ENCODE measurements around the gene TMPRSS2.

Gene TMPRSS2

DNA sequence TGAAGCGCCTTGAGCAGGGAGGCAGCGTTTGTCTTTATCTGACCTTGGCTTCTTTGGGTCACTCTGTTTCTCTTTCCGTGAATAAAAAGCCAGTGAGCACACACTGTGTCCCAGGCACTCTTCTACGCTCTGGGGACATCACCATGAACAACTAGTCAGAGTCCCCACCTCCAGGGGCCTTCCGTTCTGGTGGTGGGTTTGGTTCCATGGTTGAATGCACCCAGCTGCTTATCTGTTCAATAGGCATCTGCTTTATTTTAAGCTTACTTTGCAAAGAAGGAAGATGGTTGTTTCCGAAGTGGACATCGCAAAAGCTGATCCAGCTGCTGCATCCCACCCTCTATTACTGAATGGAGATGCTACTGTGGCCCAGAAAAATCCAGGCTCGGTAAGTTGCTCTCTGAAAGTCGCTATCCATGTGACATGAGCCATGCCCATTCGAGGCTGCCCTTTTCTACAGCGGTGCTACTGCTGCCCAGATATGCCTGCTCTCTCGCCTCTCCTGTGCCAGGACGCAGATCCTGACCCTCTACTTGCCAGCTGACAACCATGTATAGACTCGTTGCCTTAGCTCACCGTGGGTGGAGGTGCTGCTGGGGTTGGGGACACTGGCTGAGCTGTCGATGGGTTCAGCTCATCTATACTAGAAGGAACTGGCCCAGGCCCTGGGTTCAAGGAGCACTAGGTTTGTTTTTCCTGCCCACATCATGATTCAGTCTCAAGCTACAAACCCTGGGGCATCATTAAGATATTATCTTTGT lies 76.0 kb downstream of the TMPRSS2 start:
- ChIA-PET POLR2A (no interaction called here), CTCF (no interaction called here)
- Histone ChIP-seq H3K36me3 (ENCODE audit: control insufficient read depth in 2 of 2, insufficient read depth in 1 of 2, low read length in 2 of 2) (peaks cover 0 to 6% of the 10 kb centered on the region in 2 experiments; a peak in 1 of 3 replicates), H3K27ac (ENCODE audit: extremely low read depth, low read depth, low read length) (no peak overlapping the region), H3K9me3 (ENCODE audit: control insufficient read depth, insufficient read depth, low read depth, low read length) (no peaks in the 10 kb centered on the region), H3K4me3 (ENCODE audit: low read depth, low read length) (no peak overlapping the region), H3K4me1 (ENCODE audit: control insufficient read depth, insufficient read depth, low read length) (no peaks in the 10 kb centered on the region)
- TF ChIP-seq, protein P1, sequence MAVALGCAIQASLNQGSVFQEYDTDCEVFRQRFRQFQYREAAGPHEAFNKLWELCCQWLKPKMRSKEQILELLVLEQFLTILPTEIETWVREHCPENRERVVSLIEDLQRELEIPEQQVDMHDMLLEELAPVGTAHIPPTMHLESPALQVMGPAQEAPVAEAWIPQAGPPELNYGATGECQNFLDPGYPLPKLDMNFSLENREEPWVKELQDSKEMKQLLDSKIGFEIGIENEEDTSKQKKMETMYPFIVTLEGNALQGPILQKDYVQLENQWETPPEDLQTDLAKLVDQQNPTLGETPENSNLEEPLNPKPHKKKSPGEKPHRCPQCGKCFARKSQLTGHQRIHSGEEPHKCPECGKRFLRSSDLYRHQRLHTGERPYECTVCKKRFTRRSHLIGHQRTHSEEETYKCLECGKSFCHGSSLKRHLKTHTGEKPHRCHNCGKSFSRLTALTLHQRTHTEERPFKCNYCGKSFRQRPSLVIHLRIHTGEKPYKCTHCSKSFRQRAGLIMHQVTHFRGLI (tag by site-specific recombination; IDR thresholded peaks at IDR 0.05), result no peak
- TF ChIP-seq, protein P2, sequence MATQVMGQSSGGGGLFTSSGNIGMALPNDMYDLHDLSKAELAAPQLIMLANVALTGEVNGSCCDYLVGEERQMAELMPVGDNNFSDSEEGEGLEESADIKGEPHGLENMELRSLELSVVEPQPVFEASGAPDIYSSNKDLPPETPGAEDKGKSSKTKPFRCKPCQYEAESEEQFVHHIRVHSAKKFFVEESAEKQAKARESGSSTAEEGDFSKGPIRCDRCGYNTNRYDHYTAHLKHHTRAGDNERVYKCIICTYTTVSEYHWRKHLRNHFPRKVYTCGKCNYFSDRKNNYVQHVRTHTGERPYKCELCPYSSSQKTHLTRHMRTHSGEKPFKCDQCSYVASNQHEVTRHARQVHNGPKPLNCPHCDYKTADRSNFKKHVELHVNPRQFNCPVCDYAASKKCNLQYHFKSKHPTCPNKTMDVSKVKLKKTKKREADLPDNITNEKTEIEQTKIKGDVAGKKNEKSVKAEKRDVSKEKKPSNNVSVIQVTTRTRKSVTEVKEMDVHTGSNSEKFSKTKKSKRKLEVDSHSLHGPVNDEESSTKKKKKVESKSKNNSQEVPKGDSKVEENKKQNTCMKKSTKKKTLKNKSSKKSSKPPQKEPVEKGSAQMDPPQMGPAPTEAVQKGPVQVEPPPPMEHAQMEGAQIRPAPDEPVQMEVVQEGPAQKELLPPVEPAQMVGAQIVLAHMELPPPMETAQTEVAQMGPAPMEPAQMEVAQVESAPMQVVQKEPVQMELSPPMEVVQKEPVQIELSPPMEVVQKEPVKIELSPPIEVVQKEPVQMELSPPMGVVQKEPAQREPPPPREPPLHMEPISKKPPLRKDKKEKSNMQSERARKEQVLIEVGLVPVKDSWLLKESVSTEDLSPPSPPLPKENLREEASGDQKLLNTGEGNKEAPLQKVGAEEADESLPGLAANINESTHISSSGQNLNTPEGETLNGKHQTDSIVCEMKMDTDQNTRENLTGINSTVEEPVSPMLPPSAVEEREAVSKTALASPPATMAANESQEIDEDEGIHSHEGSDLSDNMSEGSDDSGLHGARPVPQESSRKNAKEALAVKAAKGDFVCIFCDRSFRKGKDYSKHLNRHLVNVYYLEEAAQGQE (tag by site-specific recombination; IDR thresholded peaks at IDR 0.05), result no peak
- TF ChIP-seq, protein P3, sequence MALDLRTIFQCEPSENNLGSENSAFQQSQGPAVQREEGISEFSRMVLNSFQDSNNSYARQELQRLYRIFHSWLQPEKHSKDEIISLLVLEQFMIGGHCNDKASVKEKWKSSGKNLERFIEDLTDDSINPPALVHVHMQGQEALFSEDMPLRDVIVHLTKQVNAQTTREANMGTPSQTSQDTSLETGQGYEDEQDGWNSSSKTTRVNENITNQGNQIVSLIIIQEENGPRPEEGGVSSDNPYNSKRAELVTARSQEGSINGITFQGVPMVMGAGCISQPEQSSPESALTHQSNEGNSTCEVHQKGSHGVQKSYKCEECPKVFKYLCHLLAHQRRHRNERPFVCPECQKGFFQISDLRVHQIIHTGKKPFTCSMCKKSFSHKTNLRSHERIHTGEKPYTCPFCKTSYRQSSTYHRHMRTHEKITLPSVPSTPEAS (tag by site-specific recombination; IDR thresholded peaks at IDR 0.05), result no peak
- no peak for TF ChIP-seq ZNF426 (tag by site-specific recombination; IDR thresholded peaks at IDR 0.05)
- no peak for TF ChIP-seq ZNF248 (tag by site-specific recombination; IDR thresholded peaks at IDR 0.05)
- TF ChIP-seq OVOL3 (tag by site-specific recombination; IDR thresholded peaks at IDR 0.05), result no peak
- TF ChIP-seq, protein P4, sequence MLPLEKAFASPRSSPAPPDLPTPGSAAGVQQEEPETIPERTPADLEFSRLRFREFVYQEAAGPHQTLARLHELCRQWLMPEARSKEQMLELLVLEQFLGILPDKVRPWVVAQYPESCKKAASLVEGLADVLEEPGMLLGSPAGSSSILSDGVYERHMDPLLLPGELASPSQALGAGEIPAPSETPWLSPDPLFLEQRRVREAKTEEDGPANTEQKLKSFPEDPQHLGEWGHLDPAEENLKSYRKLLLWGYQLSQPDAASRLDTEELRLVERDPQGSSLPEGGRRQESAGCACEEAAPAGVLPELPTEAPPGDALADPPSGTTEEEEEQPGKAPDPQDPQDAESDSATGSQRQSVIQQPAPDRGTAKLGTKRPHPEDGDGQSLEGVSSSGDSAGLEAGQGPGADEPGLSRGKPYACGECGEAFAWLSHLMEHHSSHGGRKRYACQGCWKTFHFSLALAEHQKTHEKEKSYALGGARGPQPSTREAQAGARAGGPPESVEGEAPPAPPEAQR (tag by site-specific recombination; IDR thresholded peaks at IDR 0.05), result no peak
- TF ChIP-seq ZNF670 (tag by site-specific recombination; IDR thresholded peaks at IDR 0.05; ENCODE audit: low read depth), result no peak

DNA sequence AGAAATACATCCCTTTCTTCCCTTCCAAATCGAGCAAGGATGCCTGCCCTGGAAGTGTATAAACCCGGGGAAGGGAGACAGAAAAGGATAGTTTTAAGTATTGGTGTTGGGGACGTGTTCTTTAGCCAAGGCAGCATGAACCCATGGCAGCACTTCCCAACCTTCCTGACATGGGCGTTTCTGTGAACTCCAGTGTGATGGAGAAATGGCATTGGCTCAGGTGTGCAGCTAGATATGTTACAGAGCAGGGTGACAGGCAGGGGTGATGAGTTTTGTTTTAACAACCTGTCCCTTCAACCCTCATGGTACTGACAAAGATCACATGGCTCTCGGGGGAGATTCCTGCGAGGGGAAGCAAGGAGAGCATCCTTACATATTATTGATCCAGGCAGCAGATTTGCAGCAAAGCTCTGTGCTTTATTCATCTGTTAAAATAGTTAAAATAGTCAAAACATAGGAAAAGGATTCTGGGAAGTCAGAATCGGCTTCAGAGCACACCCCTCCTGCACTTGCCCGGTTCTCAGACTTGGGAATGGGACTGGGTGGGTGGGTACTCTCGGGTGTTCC lies 78.0 kb downstream of the TMPRSS2 start:
- no peak for TF ChIP-seq ZNF707 (tag by site-specific recombination; IDR thresholded peaks at IDR 0.05)
- TF ChIP-seq ZFP37 (tag by site-specific recombination; IDR thresholded peaks at IDR 0.05), result no peak
- TF ChIP-seq, protein P5, sequence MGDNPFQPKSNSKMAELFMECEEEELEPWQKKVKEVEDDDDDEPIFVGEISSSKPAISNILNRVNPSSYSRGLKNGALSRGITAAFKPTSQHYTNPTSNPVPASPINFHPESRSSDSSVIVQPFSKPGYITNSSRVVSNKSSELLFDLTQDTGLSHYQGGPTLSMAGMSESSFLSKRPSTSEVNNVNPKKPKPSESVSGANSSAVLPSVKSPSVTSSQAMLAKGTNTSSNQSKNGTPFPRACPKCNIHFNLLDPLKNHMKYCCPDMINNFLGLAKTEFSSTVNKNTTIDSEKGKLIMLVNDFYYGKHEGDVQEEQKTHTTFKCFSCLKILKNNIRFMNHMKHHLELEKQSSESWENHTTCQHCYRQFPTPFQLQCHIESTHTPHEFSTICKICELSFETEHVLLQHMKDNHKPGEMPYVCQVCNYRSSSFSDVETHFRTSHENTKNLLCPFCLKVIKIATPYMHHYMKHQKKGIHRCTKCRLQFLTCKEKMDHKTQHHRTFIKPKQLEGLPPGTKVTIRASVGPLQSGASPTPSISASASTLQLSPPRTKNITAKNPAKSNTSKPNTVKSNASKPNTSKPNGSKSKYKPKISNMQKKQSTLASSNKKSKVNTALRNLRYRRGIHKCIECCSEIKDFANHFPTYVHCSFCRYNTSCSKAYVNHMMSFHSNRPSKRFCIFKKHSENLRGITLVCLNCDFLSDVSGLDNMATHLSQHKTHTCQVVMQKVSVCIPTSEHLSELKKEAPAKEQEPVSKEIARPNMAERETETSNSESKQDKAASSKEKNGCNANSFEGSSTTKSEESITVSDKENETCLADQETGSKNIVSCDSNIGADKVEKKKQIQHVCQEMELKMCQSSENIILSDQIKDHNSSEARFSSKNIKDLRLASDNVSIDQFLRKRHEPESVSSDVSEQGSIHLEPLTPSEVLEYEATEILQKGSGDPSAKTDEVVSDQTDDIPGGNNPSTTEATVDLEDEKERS (tag by site-specific recombination; IDR thresholded peaks at IDR 0.05), result no peak
- no peak for TF ChIP-seq ZNF76 (tag by site-specific recombination; IDR thresholded peaks at IDR 0.05; ENCODE audit: borderline replicate concordance, low read depth)
- TF ChIP-seq ZNF701 (tag by site-specific recombination; IDR thresholded peaks at IDR 0.05), result no peak
- TF ChIP-seq, protein P6, sequence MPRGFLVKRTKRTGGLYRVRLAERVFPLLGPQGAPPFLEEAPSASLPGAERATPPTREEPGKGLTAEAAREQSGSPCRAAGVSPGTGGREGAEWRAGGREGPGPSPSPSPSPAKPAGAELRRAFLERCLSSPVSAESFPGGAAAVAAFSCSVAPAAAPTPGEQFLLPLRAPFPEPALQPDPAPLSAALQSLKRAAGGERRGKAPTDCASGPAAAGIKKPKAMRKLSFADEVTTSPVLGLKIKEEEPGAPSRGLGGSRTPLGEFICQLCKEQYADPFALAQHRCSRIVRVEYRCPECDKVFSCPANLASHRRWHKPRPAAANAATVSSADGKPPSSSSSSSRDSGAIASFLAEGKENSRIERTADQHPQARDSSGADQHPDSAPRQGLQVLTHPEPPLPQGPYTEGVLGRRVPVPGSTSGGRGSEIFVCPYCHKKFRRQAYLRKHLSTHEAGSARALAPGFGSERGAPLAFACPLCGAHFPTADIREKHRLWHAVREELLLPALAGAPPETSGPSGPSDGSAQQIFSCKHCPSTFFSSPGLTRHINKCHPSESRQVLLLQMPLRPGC (tag by site-specific recombination; IDR thresholded peaks at IDR 0.05), result no peak
- TF ChIP-seq ZNF112 (tag by site-specific recombination; IDR thresholded peaks at IDR 0.05), result no peak
- no peaks in the 10 kb centered on the region for H3K9me3 ChIP-seq (ENCODE audit: control insufficient read depth, insufficient read depth, low read depth, low read length)
- H3K27ac ChIP-seq (ENCODE audit: extremely low read depth, low read depth, low read length), result no peak overlapping the region
- no peaks in the 10 kb centered on the region for H3K36me3 ChIP-seq (ENCODE audit: control insufficient read depth in 2 of 2, insufficient read depth in 1 of 2, low read length in 2 of 2)
- H3K4me1 ChIP-seq (ENCODE audit: control insufficient read depth, insufficient read depth, low read length), result no peaks in the 10 kb centered on the region
- CTCF ChIA-PET, result no interaction called here
- H3K4me3 ChIP-seq (ENCODE audit: low read depth, low read length), result no peak overlapping the region
- POLR2A ChIA-PET, result no interaction called here

All from HEK293 (cell line).